Inferior parietal cortex (tissue), 1 donor: ENCODE measurements around the gene NPR2.
A peak's percentile ranks its signal among the peaks of the same experiment; 100 is the strongest.

Experiments
- DNase-seq: peaks from one replicate; pipeline ENCODE4 v3.0.0-alpha.2; 2016; ENCODE audit errors: extremely low spot score

NPR2 gene

DNA sequence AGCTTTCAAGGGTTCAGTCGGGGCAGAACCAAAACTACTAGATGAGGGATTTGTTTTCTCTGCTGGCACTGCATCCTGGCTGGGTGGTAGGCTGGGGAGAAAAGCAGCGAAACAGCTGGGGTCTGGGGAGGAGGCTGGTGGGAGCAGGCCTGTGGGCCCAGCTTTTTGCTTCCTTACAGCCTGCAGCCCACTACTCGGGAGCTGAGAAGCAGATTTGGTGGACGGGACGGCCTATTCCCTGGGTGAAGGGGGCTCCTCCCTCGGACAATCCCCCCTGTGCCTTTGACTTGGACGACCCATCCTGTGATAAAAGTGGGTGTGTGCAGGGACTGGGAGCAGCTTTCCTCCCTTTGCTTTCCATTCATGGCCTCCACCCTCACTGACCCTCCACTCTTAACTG is 9.1 kb downstream of the NPR2 start:
- DNase-seq, result no peak

DNA sequence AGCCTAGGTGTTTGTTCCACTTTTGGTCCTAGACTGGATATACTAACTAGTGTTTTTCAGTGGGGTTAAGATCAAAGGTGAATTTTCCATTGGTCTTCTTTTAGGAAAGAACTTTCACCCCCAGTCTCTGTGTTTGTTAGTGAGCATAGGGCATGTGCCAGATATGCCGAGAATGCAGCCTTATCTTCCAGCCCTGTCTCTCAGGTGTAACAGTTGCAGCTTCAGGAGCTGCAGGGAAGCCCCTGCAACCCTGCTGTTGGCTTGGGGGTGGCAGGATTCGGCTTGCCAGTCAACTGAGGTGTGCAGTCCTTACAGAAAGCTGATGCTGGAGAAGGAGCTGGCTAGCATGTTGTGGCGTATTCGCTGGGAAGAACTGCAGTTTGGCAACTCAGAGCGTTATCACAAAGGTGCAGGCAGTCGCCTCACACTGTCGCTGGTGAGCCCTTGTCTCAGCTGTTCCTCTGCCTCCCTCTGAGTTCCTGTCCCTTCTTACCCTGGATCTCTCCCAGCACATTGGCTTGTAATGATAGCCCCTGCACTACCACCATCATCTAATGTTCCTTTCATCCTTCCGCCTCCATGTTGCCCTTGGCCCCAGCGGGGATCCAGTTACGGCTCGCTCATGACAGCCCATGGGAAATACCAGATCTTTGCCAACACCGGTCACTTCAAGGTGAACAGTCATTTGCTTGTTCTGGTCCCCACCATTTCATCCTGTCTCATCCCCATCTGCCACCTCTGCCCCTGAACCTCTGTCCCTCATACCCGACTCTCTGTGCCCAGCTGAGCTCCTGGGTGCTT is 10.1 kb downstream of the NPR2 start:
- DNase-seq, result no peak

DNA sequence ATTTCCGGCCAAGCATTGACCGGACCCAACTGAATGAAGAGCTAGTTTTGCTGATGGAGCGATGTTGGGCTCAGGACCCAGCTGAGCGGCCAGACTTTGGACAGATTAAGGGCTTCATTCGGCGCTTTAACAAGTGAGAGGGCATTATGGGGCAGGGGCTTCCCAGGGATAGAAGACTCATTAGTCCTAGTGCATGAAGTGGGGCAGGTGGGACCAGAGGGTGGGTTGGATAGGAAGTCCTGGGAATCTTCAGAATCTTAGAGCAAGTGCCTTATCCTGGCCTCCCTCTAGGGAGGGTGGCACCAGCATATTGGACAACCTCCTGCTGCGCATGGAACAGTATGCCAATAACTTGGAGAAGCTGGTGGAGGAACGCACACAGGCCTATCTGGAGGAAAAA is 14.7 kb downstream of the NPR2 start:
- no peak for DNase-seq

DNA sequence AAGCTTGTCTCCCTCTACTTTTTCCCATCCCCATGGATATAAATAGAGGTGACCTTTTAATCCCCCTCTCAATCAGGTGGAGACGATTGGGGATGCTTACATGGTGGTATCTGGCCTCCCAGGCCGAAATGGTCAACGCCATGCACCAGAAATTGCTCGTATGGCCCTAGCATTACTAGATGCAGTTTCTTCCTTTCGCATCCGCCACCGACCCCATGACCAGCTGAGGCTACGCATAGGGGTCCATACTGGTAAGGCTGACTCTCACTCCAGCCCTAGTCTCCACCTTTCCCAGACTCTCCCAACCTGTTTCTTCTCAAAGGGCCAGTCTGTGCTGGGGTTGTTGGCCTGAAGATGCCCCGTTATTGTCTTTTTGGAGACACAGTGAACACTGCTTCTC is 17.0 kb downstream of the NPR2 start:
- no peak for DNase-seq

DNA sequence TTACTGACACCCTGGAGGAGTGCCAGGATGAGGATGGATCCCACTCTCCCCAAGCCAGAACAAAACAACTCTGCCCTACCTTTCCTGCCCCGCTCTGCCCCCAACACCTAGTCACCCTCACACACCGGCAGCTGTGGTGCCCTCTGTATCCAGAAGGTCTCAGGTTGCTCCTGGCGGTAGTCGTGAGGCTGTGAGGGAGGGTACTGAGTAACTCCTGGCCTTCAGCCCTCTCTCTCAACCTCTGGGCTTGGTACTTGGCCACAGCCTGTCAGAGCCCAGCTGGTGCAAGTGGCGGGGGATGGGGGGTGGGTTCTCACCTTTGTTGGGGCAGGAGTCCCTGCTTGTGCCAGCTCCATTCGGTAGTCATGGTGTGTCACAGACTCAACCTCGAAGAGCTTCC is 18.7 kb downstream of the NPR2 start:
- no peak for DNase-seq

DNA sequence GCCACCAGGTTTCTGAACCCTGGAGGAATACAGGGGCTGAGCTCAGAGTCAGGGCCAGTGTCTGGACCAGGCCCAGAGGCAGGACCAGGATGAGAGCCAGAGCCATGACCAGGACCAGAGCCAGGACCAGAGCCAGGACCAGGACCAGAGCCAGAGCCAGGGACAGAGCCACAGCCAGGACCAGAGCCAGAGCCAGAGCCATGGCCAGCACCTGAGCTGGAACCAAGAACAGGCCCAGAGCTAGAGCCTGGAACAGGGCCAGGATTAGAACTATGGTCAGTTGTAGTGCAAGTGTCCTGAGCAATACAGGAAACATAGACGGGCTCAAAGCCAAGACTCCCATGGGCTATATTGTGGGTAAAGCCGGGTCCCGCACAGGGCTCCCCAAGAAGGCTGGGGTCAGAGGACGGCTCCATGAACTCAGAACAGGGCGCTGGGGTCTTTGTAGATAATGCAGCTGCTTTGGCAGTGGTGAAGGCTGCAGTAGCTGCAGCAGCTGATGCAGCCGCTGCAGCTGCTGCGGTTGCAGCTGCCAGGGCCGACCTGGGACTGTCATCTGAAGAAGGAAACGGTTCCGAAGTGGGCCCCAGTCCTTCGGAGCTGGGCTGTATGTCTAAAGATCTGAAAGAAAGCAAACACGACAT is 20.1 kb downstream of the NPR2 start:
- DNase-seq, result no peak

DNA sequence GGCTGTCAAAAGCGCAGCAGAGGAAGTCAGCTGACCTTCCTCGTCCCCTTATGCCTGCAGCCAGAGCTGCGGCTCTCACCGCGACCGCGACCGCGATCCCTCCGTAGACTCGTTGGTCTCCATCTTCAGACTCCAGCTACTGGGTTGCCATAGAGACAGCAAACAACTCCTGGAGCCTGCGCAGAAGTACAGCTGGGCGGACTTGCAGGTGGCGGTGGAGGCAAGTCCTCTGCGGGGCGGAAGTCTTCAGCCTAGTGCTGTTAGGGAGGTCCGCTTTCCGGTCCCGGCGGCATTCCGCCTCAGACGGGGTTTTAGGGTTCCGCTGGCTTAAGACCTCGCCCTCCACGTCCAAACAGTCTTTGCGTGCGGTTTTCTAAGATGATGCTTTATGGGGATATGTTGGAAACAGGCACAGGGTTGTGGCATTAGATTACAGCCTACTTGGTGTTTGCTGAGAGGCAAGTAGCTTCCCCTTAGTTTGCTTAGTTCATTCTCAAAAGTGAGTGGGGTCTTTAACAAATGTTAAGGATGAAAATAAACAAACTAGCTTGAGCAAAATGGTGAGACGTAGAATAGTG is 20.7 kb downstream of the NPR2 start, which contains the start of gene SPAG8:
Gene SPAG8 (minus strand): TSS at position 238 of the 578 bp plus-strand sequence. CDS start 115 bp downstream, at position 123.
- DNase-seq, result peak; percentile 95

DNA sequence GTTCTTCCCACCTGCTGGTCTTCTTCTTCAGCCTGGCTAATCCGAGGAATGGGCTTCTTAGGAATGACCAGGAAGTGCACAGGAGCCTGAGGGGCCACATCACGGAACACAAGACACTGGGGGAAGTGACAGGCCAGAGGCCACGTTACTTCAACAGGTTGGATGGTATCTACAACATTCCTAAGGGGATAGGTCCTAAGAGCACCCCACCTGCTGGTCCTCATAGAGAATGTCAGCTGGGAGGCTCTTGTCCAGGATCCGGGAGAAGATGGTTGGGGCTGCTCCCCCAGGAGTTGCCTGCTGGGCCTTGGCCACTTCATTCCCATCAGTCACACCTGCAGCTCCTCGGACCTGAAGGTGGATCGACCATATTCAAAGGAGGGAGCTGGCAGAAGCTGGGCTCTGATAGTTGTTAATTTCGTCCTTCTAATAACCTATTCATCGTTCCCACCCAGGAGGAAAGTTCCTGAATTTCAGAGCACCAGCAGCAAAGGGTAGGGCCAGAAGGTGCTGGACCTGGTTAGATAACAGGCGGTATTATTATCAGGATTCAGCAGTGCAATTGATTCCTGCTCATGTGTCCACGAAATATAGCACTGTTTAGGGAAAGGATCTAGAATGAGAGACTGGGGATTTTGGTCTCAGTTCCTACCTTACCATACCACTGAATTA is 22.2 kb downstream of the NPR2 start:
- DNase-seq, result no peak

DNA sequence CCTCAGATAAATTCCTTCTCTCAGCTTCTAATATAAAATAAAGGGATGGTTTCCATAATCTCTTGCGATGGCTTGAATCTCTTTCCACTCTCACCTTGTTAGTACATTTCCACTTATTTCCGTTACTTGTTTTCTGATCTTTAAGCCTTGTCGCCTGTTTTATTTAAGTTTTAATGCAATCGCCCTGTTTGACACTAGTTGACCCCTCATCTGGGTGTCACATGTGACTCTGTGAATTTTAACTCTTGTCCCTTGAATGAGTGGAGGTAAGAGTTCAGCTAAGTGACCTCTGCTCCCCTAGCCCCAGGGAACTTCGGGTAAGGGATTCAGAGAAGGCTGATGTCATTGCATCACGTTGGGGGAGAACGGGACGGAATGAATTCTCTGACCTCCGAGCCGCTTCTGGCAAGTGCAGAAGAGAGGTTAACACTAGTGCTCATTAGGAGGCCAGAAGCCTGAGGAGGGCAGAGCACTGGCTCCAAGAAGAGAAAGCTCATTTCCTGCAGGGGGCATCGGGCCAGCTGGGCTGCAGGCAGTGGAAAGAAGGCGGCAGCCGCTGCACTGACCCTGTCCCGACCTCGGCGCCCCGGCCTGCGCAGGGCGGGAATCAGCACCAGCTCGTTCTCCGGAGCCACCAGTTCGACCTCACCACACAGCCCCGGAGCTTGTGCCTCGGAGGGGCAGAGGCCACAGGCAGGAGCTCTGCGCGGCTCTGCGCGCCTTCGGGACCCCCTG is 22.9 kb downstream of the NPR2 start:
- DNase-seq, result peak; percentile 49

DNA sequence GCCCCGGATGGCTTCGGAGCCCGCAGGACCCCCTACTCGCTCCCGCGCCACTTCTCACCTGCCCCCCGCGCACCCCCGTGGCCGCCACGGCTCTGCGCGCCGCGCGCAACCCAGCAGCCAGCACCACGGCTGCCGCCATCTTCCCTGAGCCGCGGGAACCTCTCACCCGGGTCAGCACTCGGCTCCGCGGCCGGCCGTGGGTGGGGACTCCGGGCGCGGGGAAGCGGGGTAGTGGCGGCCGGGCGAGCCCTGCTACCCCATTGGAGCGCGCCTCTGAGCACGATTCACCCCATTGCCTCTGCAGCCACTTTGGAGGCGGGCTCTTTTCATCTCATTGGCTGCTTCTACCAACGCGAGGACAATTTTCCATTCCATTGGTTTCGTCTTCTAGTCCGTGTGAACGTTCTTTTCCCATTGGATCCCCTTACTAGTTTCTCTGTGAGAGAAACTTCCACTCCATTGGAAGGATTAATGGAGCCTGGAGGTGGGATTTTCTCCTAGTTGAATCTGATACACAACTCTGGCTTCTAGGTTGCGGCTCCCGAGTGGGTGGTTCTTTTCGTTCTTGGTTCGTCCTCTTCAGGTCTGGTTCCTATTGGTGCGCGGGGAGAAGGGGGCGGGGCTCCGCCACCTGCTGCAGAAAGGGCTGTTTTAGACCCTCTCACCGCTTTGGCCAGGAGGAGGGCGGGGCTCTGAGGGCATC is 23.6 kb downstream of the NPR2 start, which contains the start of gene HINT2:
Gene HINT2 (minus strand): TSS at position 202 of the 703 bp plus-strand sequence. CDS start 63 bp downstream, at position 139.
- peak; percentile 99 for DNase-seq

DNA sequence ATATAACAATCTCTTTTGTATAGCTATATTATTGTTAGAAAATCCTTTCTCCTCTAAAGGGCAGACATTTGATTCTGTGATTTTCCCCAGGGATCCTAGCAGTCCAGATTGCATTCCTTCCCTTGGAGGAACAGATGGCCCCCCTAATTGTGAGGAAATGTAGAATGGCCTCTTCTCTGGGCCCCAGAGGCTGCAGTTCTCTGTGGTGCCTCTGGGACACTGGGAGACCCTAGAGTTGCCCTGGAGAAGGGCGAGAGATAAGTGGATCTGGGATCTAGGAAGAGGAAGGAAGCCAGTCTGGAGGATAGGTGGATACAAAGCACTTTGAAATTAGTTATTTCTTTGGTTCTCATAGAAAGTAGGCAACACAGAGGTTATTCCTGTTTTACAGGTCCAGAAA is 25.3 kb downstream of the NPR2 start:
- no peak for DNase-seq

DNA sequence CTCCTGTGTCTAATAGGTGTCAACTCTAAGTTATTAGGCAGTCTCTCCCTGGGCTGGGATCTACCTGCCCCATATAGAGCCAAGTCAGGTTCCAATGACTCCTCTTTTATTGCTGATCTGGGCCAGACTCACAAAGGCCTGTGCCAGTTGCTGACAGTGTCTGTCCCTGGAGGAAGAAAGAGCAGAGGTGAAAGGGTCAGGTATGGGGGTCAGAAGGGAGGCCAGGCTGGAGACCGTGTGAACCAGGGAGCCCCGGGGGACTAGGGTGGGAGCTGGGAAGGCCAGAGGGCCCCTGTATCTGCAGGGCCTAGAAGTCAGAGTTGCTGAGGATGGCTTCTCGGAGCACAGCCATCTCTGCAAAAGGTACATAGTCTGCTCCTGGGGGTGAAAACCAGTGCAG is 26.9 kb downstream of the NPR2 start:
- DNase-seq, result no peak

DNA sequence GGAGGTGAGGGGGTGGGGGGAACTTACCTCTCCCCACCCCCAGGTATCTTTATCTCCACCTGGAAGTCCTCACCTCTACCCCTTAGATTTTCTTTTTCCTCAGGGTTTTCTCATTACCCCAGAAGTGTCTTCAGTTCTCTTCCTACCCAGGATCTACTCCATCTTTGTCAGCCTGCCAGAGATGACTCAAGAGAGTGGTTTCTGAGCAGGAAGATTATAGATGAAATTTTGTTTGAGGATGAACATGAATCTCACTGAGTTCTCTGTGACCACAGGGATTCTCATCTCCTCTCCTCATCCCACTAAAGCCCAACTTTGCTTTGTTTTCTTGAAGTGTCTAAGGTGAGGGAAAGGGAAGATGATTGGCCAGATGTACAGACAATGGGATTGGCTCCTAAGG is 28.7 kb downstream of the NPR2 start:
- no peak for DNase-seq

DNA sequence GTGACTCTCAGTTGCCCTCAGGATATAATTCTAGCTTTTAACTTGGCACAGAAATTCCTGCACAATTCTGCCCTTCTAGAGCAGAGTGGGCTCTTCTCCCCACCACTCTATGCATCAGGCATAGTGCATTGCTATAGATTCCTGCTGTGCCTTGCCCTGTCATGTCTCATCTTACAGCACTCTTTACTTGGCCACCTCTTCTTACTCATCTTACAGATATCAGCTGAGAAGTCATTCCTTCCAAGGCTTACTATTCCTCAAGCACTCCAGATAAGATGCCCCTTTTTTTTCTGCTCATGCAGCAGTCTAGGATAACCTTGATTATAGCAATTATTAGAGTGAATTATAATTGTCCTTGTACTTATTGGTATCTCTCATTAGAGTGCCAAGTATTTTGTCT is 31.5 kb downstream of the NPR2 start:
- no peak for DNase-seq

DNA sequence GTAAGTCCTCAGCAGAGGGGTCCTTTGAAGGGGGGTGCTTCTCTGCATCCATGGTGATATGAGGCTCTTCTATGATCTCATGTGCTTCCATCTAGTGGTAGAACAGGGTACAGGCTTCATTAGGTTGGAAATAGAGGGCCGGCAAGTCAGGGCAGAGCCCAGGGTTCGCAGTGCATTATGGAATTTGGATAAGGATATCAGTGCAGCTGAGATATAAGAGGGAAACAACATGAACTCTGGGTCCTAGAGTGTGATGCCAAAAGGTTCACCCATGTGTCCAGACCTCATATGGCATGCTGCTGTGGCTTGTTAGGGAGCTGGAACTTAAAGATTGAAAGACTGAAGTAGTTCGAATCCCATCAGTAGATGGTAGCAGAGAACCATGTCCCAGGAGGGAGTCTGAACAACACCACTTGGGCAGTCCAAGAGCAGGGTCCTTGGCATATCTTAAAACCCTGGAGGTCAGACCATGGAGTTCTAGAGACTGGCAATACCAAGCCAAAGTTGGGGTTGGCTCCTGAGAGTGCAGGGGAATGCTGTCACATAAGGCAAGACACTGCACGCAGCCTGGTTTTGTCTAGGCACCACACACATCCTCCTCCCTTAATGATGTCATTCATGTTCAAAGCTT is 34.8 kb downstream of the NPR2 start:
- DNase-seq, result peak; percentile 71

DNA sequence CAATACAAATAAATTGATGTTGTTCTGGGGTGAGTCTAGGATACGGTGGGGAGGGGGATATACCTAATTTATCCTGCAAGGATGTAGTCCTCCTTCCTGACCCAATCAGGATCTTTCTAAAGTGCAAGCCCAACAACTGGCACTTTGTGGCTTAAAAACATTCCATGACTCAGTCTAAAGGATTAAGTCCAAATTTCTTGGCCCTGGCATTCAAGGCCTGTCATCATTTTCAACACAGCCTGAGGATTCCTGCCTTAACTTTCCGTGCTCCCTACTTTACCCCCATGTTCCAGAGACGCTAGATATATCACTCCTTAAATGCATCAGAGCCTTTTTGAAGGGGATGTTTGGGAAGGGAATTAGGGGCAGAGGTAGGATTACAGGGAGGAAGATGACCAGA is 36.1 kb downstream of the NPR2 start:
- DNase-seq, result no peak

DNA sequence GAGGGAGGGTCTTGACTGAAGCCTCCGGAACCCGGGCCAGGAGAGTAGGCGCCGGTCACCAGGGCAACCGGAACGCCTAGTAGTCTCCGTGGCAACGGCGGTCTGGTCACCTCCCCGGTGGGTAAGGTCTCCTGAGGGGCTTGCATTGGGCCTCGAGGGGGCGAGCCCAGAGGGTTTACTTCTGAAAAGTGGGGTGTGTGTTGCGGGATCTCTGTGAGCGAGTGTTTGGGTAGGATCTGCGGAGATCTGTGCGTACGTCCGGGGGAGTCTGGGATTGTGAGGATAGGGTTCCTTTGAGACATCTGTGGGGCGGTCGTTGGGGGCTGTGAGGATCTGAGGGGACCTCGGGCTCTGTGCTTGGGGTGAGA is 37.3 kb downstream of the NPR2 start, which contains the start of gene FAM221B:
Gene FAM221B (minus strand): TSS at position 17 of the 368 bp plus-strand sequence. CDS start 2,571 bp downstream, outside the sequence.
- DNase-seq, result no peak

DNA sequence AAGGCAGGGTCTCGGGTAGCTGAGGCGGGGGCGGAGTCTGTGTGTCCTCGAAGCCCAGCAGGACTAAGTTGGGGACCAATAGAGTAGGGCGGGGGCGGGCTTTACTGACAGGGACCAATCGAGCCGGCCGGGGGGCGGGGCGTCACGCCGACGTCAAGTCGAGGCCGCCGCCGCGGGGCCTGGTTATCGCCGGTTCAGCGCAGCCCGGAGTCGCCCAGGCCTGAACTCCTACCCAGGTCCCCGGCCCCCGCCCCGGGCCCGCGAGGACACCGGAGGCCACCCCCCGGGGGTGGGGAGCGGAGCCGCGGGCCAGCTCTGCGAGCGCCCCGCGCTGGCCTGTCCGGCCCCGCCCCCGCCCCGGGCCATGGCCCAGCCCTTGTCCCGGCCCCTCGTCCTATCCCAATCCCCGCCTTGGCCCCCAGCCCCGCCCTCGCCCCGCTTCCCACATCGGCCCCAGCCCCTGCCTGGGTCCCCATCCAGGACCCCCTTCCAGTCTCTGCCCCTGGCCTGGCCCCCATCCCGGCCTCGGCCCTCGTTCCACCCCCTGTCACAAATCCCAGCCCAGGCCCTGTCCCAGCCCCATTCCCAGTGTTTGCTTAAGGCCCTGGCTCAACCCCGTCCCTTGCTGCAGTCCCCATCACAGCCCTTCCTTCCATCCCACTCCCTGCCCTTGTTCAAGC is 37.8 kb downstream of the NPR2 start, which contains the start of gene TMEM8B:
Gene TMEM8B (plus strand): TSS at position 145 of the 680 bp plus-strand sequence. CDS start 220 bp downstream, at position 365.
- DNase-seq, result peak; percentile 73

DNA sequence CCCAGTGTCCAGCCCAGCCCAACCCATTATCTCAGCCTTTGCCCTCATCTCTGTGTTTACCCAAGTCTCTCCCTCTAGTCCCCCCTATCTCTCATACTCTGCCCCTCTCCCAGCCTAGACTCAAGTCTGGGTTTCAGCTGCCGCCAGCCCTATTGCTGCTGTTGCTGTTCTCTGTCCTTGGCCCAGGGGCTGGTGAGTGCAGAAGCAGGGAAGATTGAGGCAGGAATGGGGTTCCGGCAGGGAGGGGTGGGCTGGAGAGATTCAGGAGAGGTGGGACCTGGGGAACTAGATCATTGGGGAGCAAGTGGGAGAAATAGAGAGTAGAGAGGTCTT is 38.3 kb downstream of the NPR2 start:
- no peak for DNase-seq

DNA sequence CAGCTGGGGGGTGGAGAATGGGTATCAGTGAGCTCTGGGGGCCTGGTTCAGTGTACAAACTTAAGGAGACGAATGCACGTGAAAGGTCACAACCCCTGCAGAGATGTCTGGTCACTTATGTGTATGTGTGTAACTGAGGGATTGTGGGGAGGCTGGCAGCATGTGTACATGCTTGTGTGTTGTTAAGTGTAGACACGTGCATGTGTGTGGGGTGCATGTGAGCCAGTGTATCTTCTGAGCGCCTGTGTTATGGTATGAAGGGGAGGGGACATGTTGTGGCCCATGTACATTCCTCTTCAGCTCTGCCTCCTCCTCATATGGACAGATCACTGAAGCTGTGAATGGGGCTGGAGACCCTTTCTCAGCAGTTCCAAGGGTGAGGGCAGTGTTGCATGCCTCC is 39.6 kb downstream of the NPR2 start:
- no peak for DNase-seq
